ENCODE measurements around the gene DPY19L1.
"Not testable (repeated sequence)": the region's sequence is repeated elsewhere in the genome, so short reads cannot be mapped to it uniquely, and the experiment has no call there.

DPY19L1 gene

GRCh38 chr7:35032166-35032565 is 5.1 kb downstream of the DPY19L1 start:
- FAIRE-seq: no peak

- FAIRE-seq: no peak
Measured at GRCh38 chr7:35030848-35031247, 6.4 kb downstream of the DPY19L1 start.

GRCh38 chr7:35029311-35029710 is 8.0 kb downstream of the DPY19L1 start:
- no peak for FAIRE-seq

GRCh38 chr7:35026150-35026549 is 11.1 kb downstream of the DPY19L1 start:
- FAIRE-seq: no peak

GRCh38 chr7:35025369-35025870 is 11.9 kb downstream of the DPY19L1 start:
- FAIRE-seq: no peak

GRCh38 chr7:35024298-35024697 is 13.0 kb downstream of the DPY19L1 start:
- no peak for FAIRE-seq

- no peak for FAIRE-seq
Measured at GRCh38 chr7:35022725-35023124, 14.6 kb downstream of the DPY19L1 start.

GRCh38 chr7:35021445-35021844 is 15.8 kb downstream of the DPY19L1 start:
- no peak for FAIRE-seq

GRCh38 chr7:35019801-35020200 is 17.5 kb downstream of the DPY19L1 start:
- FAIRE-seq: no peak

GRCh38 chr7:35019179-35019729 is 18.0 kb downstream of the DPY19L1 start:
- no peak for FAIRE-seq

- FAIRE-seq: no peak
Measured at GRCh38 chr7:35015346-35015859, 21.9 kb downstream of the DPY19L1 start.

GRCh38 chr7:35012160-35012559 is 25.1 kb downstream of the DPY19L1 start:
- no peak for FAIRE-seq

GRCh38 chr7:35011085-35011484 is 26.2 kb downstream of the DPY19L1 start:
- no peak for FAIRE-seq

- FAIRE-seq: no peak
Measured at GRCh38 chr7:35007768-35008167, 29.5 kb downstream of the DPY19L1 start.

- no peak for FAIRE-seq
Measured at GRCh38 chr7:35004531-35005095, 32.7 kb downstream of the DPY19L1 start.

GRCh38 chr7:35003679-35004303 is 33.5 kb downstream of the DPY19L1 start:
- FAIRE-seq: no peak

- not testable (repeated sequence) for FAIRE-seq
Measured at GRCh38 chr7:35003177-35003650, 34.1 kb downstream of the DPY19L1 start.

- not testable (repeated sequence) for FAIRE-seq
Measured at GRCh38 chr7:34998335-34998734, 39.0 kb downstream of the DPY19L1 start.

GRCh38 chr7:34996423-34997090 is 40.7 kb downstream of the DPY19L1 start:
- FAIRE-seq: not testable (repeated sequence)

- no peak for FAIRE-seq
Measured at GRCh38 chr7:34995757-34996156, 41.5 kb downstream of the DPY19L1 start.

GRCh38 chr7:34991938-34992840 is 45.1 kb downstream of the DPY19L1 start:
- no peak for FAIRE-seq

GRCh38 chr7:34988442-34989125 is 48.7 kb downstream of the DPY19L1 start:
- not testable (repeated sequence) for FAIRE-seq

Data from colon (tissue), 2 donors.